Cortex of kidney (tissue), 1 donor: ENCODE data around the gene ANKIB1.
A peak's percentile ranks its signal among the peaks of the same experiment; 100 is the strongest.
"Not testable (repeated sequence)": the region's sequence is repeated elsewhere in the genome, so short reads cannot be mapped to it uniquely, and the experiment has no call there.

Source experiments
- DNase-seq: peaks from one replicate; lab custom pipeline; 2025; lab: John Stamatoyannopoulos, UW

Gene ANKIB1

GRCh38 chr7:92245487-92246359 lies at the start of gene ANKIB1, which contains the start of gene KRIT1:
Gene ANKIB1 (plus strand): TSS chr7:92245974. CDS start chr7:92294979, 49,005 bp downstream.
Gene KRIT1 (minus strand): TSS chr7:92245914. CDS start chr7:92242135, 3,779 bp downstream.
- peak; percentile 59 for DNase-seq

- no peak for DNase-seq
Observed at GRCh38 chr7:92200791-92201190, 45.0 kb upstream of the ANKIB1 start.

GRCh38 chr7:92205987-92206386 lies 39.8 kb upstream of the ANKIB1 start:
- DNase-seq, result no peak

- no peak for DNase-seq
Observed at GRCh38 chr7:92206672-92207071, 39.1 kb upstream of the ANKIB1 start.

- DNase-seq, result no peak
Observed at GRCh38 chr7:92221766-92222165, 24.0 kb upstream of the ANKIB1 start.

- no peak for DNase-seq
Observed at GRCh38 chr7:92226981-92227380, 18.8 kb upstream of the ANKIB1 start.

GRCh38 chr7:92228100-92228499 lies 17.7 kb upstream of the ANKIB1 start:
- DNase-seq, result no peak

GRCh38 chr7:92228742-92229141 lies 17.0 kb upstream of the ANKIB1 start:
- DNase-seq, result no peak

- DNase-seq, result no peak
Observed at GRCh38 chr7:92230547-92230946, 15.2 kb upstream of the ANKIB1 start.

GRCh38 chr7:92242972-92243371 lies 2.8 kb upstream of the ANKIB1 start:
- DNase-seq, result no peak

GRCh38 chr7:92244808-92245486 lies 827 bp upstream of the ANKIB1 start:
- DNase-seq, result no peak

GRCh38 chr7:92246360-92247101 lies 757 bp downstream of the ANKIB1 start:
- no peak for DNase-seq

- DNase-seq, result no peak
Observed at GRCh38 chr7:92250603-92251002, 4.8 kb downstream of the ANKIB1 start.

- no peak for DNase-seq
Observed at GRCh38 chr7:92251181-92251580, 5.4 kb downstream of the ANKIB1 start.

GRCh38 chr7:92253251-92253650 lies 7.5 kb downstream of the ANKIB1 start:
- no peak for DNase-seq

GRCh38 chr7:92254800-92255199 lies 9.0 kb downstream of the ANKIB1 start:
- not testable (repeated sequence) for DNase-seq

GRCh38 chr7:92255308-92255707 lies 9.5 kb downstream of the ANKIB1 start:
- DNase-seq, result no peak

- no peak for DNase-seq
Observed at GRCh38 chr7:92259062-92259461, 13.3 kb downstream of the ANKIB1 start.

GRCh38 chr7:92259610-92260247 lies 14.0 kb downstream of the ANKIB1 start:
- no peak for DNase-seq

- DNase-seq, result no peak
Observed at GRCh38 chr7:92260248-92260781, 14.5 kb downstream of the ANKIB1 start.

GRCh38 chr7:92266415-92267241 lies 20.9 kb downstream of the ANKIB1 start:
- DNase-seq, result no peak
